ENCODE measurements around the gene RFC4.

The RFC4 gene

GRCh38 chr3:186785495-186786018, 20.7 kb downstream of the RFC4 start:
- DNase-seq = no peak

GRCh38 chr3:186784820-186785494, 21.3 kb downstream of the RFC4 start:
- DNase-seq = no peak

- DNase-seq = peak; percentile 82
Observed at GRCh38 chr3:186783731-186784515, 22.4 kb downstream of the RFC4 start.

- peak; percentile 93 for DNase-seq
Observed at GRCh38 chr3:186783058-186783730, 23.1 kb downstream of the RFC4 start, which contains the start of gene EIF4A2. Gene EIF4A2 (plus strand): TSS chr3:186783577. CDS start chr3:186783611, 34 bp downstream.

GRCh38 chr3:186782542-186783057, 23.7 kb downstream of the RFC4 start:
- DNase-seq = no peak

GRCh38 chr3:186779204-186779603, 27.1 kb downstream of the RFC4 start:
- no peak for DNase-seq

GRCh38 chr3:186775999-186776398, 30.3 kb downstream of the RFC4 start:
- DNase-seq = no peak

GRCh38 chr3:186772701-186773417, 33.4 kb downstream of the RFC4 start:
- peak; percentile 82 for DNase-seq

GRCh38 chr3:186772281-186772694, 34.0 kb downstream of the RFC4 start:
- peak; percentile 48 for DNase-seq

GRCh38 chr3:186760897-186761447, 45.3 kb downstream of the RFC4 start:
- no peak for DNase-seq

DNA sequence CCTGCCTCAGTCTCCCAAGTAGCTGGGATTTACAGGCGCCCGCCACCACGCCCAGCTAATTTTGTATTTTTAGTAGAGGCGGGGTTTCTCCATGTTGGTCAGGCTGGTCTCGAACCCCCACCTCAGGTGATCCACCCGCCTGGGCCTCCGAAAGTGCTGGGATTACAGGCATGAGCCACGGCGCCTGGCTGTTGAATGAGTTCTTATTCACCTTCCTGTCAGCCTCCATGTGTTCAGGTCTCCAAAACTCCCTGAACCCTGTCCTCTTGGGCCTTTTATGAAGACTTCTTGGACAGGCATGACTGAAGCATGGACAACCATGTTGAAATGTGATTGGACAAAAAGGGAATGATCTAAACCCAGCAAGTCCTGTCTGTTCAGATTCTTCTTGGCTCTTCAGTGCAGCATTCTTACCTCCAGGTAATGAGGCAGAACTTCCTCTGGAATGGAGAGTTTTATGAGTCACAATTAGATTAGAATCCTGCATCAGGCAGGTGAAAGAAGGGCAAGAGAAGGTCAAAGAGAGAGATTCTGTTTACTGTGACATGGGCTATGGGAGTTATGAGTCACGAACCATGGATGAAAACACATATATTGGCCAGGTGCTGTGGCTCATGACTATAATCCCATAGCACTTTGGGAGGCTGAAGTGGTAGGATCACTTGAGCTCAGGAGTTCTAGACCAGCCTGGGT, 46.0 kb downstream of the RFC4 start:
- DNase-seq = no peak

DNA sequence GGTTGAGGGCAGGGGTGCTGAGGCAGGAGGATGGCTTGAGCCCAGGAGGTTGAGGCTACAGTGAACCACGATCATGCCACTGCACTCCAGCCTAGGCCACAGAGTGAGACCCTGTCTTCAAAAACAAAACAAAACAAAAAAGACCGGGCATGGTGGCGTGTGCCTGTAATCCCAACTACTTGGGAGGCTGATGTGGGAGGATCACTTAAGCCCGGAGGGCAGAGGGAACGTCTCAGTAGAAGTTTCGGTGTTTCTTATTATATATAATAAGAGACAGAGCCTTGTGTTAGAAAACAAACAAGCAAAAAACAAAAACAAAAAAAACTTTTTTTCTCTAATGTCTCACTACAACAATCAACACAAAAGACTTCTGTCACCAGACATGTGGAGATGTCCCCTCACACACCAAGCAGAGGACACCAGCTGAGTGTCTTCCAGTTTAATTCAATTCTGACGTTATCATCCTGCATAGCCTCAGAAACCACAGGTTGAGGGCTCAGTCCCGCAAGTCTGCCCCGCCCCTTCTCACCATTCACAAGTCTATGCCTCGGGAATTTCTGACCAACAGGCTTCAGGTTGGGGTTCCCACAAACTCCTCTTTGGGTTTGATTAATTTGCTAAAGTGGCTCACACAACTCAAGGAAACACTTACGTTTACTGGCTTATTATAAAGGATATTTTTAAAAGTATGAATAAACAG, 46.9 kb downstream of the RFC4 start:
- DNase-seq = no peak

- no peak for DNase-seq
Observed at GRCh38 chr3:186757686-186758220, 48.5 kb downstream of the RFC4 start.

GRCh38 chr3:186757214-186757613, 49.1 kb downstream of the RFC4 start:
- DNase-seq = no peak

- no peak for DNase-seq
Observed at GRCh38 chr3:186754871-186755270, 51.4 kb downstream of the RFC4 start.

DNA sequence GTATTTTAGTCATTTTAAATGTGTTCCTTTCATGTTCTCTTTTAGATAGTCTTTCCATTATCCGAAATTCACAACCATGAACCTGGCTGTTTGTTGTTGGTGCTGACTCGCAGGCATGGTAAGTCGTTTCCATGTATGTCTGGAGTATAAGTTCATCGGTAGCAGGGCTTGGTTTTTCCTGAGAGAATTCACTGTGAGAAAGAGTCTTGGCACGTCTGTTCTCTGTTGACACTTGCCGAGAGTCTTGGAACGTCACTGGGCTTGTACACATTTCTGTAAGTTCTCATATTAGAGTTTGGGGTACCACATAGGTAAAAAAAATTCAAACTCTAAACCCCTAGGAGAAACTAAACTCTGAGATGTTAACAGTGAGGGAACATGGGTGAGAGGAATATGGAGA, 52.3 kb downstream of the RFC4 start:
- DNase-seq = no peak

- no peak for DNase-seq
Observed at GRCh38 chr3:186751480-186751879, 54.8 kb downstream of the RFC4 start.

DNA sequence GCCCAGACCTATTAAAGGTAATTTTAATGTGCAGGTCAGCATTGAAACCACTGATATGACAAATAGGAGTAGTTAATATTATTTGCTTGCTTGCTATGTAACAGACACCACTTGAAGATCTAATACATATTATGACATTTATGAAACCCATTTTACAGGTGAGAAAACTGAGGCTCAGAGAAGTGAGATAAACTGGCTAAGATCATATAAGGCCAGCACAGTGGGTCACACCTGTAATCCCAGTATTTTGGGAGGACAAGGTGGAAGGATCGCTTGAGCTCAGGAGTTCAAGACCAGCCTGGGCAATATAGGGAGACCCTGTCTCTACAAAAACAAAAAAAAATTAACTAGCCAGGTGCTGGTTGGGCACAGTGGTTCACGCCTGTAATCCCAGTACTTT, 56.0 kb downstream of the RFC4 start:
- DNase-seq = no peak

GRCh38 chr3:186746008-186746407, 60.3 kb downstream of the RFC4 start:
- DNase-seq = no peak

DNA sequence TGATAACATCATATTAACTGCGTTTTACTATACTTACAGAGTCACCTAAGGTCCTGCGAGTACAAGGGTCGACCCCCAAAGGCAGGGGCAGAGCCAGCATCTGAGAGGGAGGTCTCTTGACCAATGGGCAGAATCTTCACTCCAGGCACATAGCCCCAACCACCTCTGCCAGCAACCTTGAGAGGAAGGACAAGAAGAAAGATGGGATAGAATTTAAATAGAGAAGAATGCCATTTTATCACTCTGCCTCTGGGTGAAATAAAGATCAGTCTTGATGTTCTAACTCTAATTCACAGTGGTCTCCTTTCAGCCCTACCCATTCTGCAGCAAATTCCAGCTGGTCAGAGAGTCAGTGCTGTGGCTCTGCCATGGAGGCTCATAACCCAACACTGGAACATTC, 62.6 kb downstream of the RFC4 start:
- no peak for DNase-seq
